Urothelium cell line (cell line): ENCODE measurements around the gene SBF2.

ENCODE experiments used
- DNase-seq: peaks from one replicate; pipeline ENCODE4 v3.0.0; 2011; ENCODE audit warnings: low spot score, mixed read lengths
- FAIRE-seq: peaks from 2 replicates; lab custom pipeline; 2011; peaks lifted over from hg19 to GRCh38; lab: Jason Lieb, UNC

The SBF2 gene

GRCh38 chr11:9875399-9875798 lies 418.6 kb downstream of the SBF2 start:
- no peak for FAIRE-seq
- no peak for DNase-seq

- DNase-seq (no peak), FAIRE-seq (no peak)
Measured at GRCh38 chr11:9874466-9874865, 419.6 kb downstream of the SBF2 start.

- no peak for DNase-seq
- no peak for FAIRE-seq
Measured at GRCh38 chr11:9868641-9869040, 425.4 kb downstream of the SBF2 start.

- FAIRE-seq (no peak), DNase-seq (no peak)
Measured at GRCh38 chr11:9862981-9863380, 431.0 kb downstream of the SBF2 start.

GRCh38 chr11:9861860-9862725 lies 431.9 kb downstream of the SBF2 start:
- DNase-seq = peak; percentile 70
- FAIRE-seq = no peak

- no peak for FAIRE-seq
- DNase-seq = no peak
Measured at GRCh38 chr11:9859554-9860305, 434.3 kb downstream of the SBF2 start.

GRCh38 chr11:9858822-9859221 lies 435.2 kb downstream of the SBF2 start:
- no peak for DNase-seq
- no peak for FAIRE-seq

- DNase-seq (no peak), FAIRE-seq (no peak)
Measured at GRCh38 chr11:9858218-9858617, 435.8 kb downstream of the SBF2 start.

GRCh38 chr11:9855579-9856287 lies 438.3 kb downstream of the SBF2 start:
- DNase-seq (no peak), FAIRE-seq (no peak)

GRCh38 chr11:9853929-9854552 lies 440.0 kb downstream of the SBF2 start:
- FAIRE-seq = no peak
- DNase-seq = no peak

GRCh38 chr11:9852465-9852864 lies 441.6 kb downstream of the SBF2 start:
- no peak for DNase-seq
- no peak for FAIRE-seq

- DNase-seq = no peak
- no peak for FAIRE-seq
Measured at GRCh38 chr11:9851366-9851765, 442.7 kb downstream of the SBF2 start.

- no peak for DNase-seq
- FAIRE-seq = no peak
Measured at GRCh38 chr11:9850224-9850895, 443.7 kb downstream of the SBF2 start.

- DNase-seq (no peak), FAIRE-seq (no peak)
Measured at GRCh38 chr11:9849389-9849788, 444.6 kb downstream of the SBF2 start.

GRCh38 chr11:9847636-9848035 lies 446.4 kb downstream of the SBF2 start:
- no peak for DNase-seq
- no peak for FAIRE-seq

- FAIRE-seq (no peak), DNase-seq (no peak)
Measured at GRCh38 chr11:9842923-9843322, 451.1 kb downstream of the SBF2 start.

GRCh38 chr11:9840460-9841004 lies 453.5 kb downstream of the SBF2 start:
- FAIRE-seq (no peak), DNase-seq (no peak)

GRCh38 chr11:9839550-9839949 lies 454.5 kb downstream of the SBF2 start:
- DNase-seq (no peak), FAIRE-seq (no peak)

GRCh38 chr11:9838961-9839360 lies 455.1 kb downstream of the SBF2 start:
- FAIRE-seq = no peak
- DNase-seq = no peak

GRCh38 chr11:9838229-9838628 lies 455.8 kb downstream of the SBF2 start:
- FAIRE-seq = no peak
- no peak for DNase-seq
